ENCODE results near the gene SAMD8. TPM values are rescaled to one million over a fixed set of nuclear protein-coding genes. Genes with fewer than 3 reads are reported as not detected.
A peak's percentile ranks its signal among the peaks of the same experiment; 100 is the strongest.
"Not testable (repeated sequence)": the region's sequence is repeated elsewhere in the genome, so short reads cannot be mapped to it uniquely, and the experiment has no call there.

SAMD8 gene
- total and polyA plus RNA-seq, 2 experiments from 2014 or later = 10.7 to 29.2 TPM

- DNase-seq (ENCODE audit: low spot score) = no peak
- TF ChIP-seq EZH2 (IDR thresholded peaks at IDR 0.05; ENCODE audit: borderline replicate concordance) (no peak), EZH2phosphoT487 (IDR thresholded peaks at IDR 0.05; ENCODE audit: low read depth, severe bottlenecking, unreplicated experiment) (no peak)
- TF ChIP-seq, protein P1, sequence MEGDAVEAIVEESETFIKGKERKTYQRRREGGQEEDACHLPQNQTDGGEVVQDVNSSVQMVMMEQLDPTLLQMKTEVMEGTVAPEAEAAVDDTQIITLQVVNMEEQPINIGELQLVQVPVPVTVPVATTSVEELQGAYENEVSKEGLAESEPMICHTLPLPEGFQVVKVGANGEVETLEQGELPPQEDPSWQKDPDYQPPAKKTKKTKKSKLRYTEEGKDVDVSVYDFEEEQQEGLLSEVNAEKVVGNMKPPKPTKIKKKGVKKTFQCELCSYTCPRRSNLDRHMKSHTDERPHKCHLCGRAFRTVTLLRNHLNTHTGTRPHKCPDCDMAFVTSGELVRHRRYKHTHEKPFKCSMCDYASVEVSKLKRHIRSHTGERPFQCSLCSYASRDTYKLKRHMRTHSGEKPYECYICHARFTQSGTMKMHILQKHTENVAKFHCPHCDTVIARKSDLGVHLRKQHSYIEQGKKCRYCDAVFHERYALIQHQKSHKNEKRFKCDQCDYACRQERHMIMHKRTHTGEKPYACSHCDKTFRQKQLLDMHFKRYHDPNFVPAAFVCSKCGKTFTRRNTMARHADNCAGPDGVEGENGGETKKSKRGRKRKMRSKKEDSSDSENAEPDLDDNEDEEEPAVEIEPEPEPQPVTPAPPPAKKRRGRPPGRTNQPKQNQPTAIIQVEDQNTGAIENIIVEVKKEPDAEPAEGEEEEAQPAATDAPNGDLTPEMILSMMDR (IDR thresholded peaks at IDR 0.05; ENCODE audit: poor library complexity) = no peak
- no peak overlapping the region for H3K27ac ChIP-seq
- peaks cover 92% of the 10 kb centered on the region for H3K79me2 ChIP-seq
- no peaks in the 10 kb centered on the region for H3K9me2 ChIP-seq (replicated peaks; ENCODE audit: insufficient read depth)
- H4K20me1 ChIP-seq (ENCODE audit: insufficient read depth, poor library complexity, severe bottlenecking) = peaks cover 14% of the 10 kb centered on the region
- 81% methylated on average over 1 of the region's 1 CpG for WGBS (ENCODE audit: low lambda C conversion rate, missing lambda C conversion rate)
- H3K4me2 ChIP-seq = no peak overlapping the region
- no peaks in the 10 kb centered on the region for H3K27me3 ChIP-seq
- H3K4me1 ChIP-seq (ENCODE audit: insufficient read depth) = peaks cover 7% of the 10 kb centered on the region
- H3K36me3 ChIP-seq (replicated peaks; ENCODE audit: insufficient read depth, low read depth) = no peaks in the 10 kb centered on the region
- no peaks in the 10 kb centered on the region for H3K9me3 ChIP-seq (ENCODE audit: low read depth)
- H3K4me3 ChIP-seq = no peak overlapping the region
- no peak overlapping the region for H2AFZ ChIP-seq
Measured at GRCh38 chr10:75129537-75129936, 18.1 kb downstream of the SAMD8 start.

GRCh38 chr10:75133701-75134100, 22.2 kb downstream of the SAMD8 start:
- H3K36me3 ChIP-seq (replicated peaks; ENCODE audit: insufficient read depth, low read depth); H3K9me2 ChIP-seq (replicated peaks; ENCODE audit: insufficient read depth); H3K9me3 ChIP-seq (ENCODE audit: low read depth); DNase-seq (ENCODE audit: low spot score); H4K20me1 ChIP-seq (ENCODE audit: insufficient read depth, poor library complexity, severe bottlenecking); H3K27me3 ChIP-seq; H2AFZ ChIP-seq; H3K4me2 ChIP-seq; H3K27ac ChIP-seq; H3K4me3 ChIP-seq: not testable (repeated sequence)
- WGBS (ENCODE audit: low lambda C conversion rate, missing lambda C conversion rate) = 98% methylated on average over 3 of the region's 3 CpGs
- Histone ChIP-seq H3K4me1 (ENCODE audit: insufficient read depth) (peaks cover 20% of the 10 kb centered on the region), H3K79me2 (peaks cover 77% of the 10 kb centered on the region)

DNA sequence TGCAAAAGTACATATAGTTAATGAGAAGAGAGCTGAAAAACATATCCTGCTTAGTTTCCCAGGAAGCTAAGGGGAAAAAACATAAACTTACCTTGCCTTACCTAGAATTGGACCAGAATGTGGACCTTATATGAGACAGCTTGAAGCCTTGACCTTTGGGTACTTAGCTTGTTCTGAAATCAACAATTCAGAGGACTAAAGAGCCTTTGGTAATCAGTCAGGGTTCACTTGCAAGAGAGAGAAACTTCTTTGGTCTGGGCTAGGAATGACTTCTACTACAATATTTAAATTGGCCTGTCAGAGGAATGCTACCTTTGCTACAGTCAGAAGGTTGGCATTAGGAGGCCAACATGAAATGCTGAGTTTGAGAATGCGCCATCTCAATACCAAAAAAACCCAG, 24.9 kb downstream of the SAMD8 start:
- H3K9me2 ChIP-seq (replicated peaks; ENCODE audit: insufficient read depth) = no peaks in the 10 kb centered on the region
- peaks cover 2% of the 10 kb centered on the region for H4K20me1 ChIP-seq (ENCODE audit: insufficient read depth, poor library complexity, severe bottlenecking)
- H2AFZ ChIP-seq = no peak overlapping the region
- no peak for DNase-seq (ENCODE audit: low spot score)
- peak overlapping the region; percentile 9 for H3K27ac ChIP-seq
- peaks cover 72% of the 10 kb centered on the region for H3K79me2 ChIP-seq
- no peaks in the 10 kb centered on the region for H3K9me3 ChIP-seq (ENCODE audit: low read depth)
- WGBS (ENCODE audit: low lambda C conversion rate, missing lambda C conversion rate) = 96% methylated on average over 1 of the region's 1 CpG
- H3K4me3 ChIP-seq = no peak overlapping the region
- H3K4me2 ChIP-seq = no peak overlapping the region
- H3K27me3 ChIP-seq = no peaks in the 10 kb centered on the region
- TF ChIP-seq EZH2phosphoT487 (IDR thresholded peaks at IDR 0.05; ENCODE audit: low read depth, severe bottlenecking, unreplicated experiment) (no peak), EZH2 (IDR thresholded peaks at IDR 0.05; ENCODE audit: borderline replicate concordance) (no peak)
- TF ChIP-seq, protein P1 (IDR thresholded peaks at IDR 0.05; ENCODE audit: poor library complexity) = no peak
- peaks cover 21% of the 10 kb centered on the region for H3K4me1 ChIP-seq (ENCODE audit: insufficient read depth)
- no peaks in the 10 kb centered on the region for H3K36me3 ChIP-seq (replicated peaks; ENCODE audit: insufficient read depth, low read depth)

GRCh38 chr10:75137533-75138438, 26.3 kb downstream of the SAMD8 start:
- no peaks in the 10 kb centered on the region for H3K27me3 ChIP-seq
- H3K9me3 ChIP-seq (ENCODE audit: low read depth) = no peaks in the 10 kb centered on the region
- WGBS (ENCODE audit: low lambda C conversion rate, missing lambda C conversion rate) = 56% methylated on average over 3 of the region's 3 CpGs
- no peaks in the 10 kb centered on the region for H3K36me3 ChIP-seq (replicated peaks; ENCODE audit: insufficient read depth, low read depth)
- peaks cover 21% of the 10 kb centered on the region for H3K4me1 ChIP-seq (ENCODE audit: insufficient read depth)
- TF ChIP-seq EZH2 (IDR thresholded peaks at IDR 0.05; ENCODE audit: borderline replicate concordance) (no peak), EZH2phosphoT487 (IDR thresholded peaks at IDR 0.05; ENCODE audit: low read depth, severe bottlenecking, unreplicated experiment) (no peak)
- TF ChIP-seq, protein P1 (IDR thresholded peaks at IDR 0.05; ENCODE audit: poor library complexity) = no peak
- H3K79me2 ChIP-seq = peaks cover 69% of the 10 kb centered on the region
- H3K4me3 ChIP-seq = no peak overlapping the region
- no peaks in the 10 kb centered on the region for H3K9me2 ChIP-seq (replicated peaks; ENCODE audit: insufficient read depth)
- no peaks in the 10 kb centered on the region for H4K20me1 ChIP-seq (ENCODE audit: insufficient read depth, poor library complexity, severe bottlenecking)
- DNase-seq (ENCODE audit: low spot score) = peak; percentile 17
- peak overlapping the region; percentile 7 for H3K4me2 ChIP-seq
- peak overlapping the region; percentile 7 for H3K27ac ChIP-seq
- no peak overlapping the region for H2AFZ ChIP-seq
